Measurements from ENCODE around the gene EPC2. TPM values are rescaled to one million over a fixed set of nuclear protein-coding genes. Genes with fewer than 3 reads are reported as not detected.

Gene EPC2
- total and polyA plus RNA-seq, 2 donors from 2014 or later: 7.2 to 43.9 TPM

Other genes with a start within 250 kb of the EPC2 start
- gene KIF5C, start 230.5 kb downstream of the EPC2 start, total RNA-seq: 3.6 TPM
- gene KIF5C, start 230.5 kb downstream of the EPC2 start, polyA plus RNA-seq (ENCODE audit: insufficient read depth, low read depth, low replicate concordance): 1.0 TPM

All from kidney (tissue), 2 donors.